WI38 (cell line): ENCODE measurements around the gene BEND6.

ENCODE experiments used
- H3K4me3 ChIP-seq: 2 replicates; pipeline ENCODE4 v1.5.1; 2011; ENCODE audit warnings: low read depth, mild to moderate bottlenecking, control low read depth, low read length
- TF ChIP-seq, protein P1 (sequence below): IDR thresholded peaks from 2 replicates; pipeline ENCODE4 v1.5.1; 2012; ENCODE audit warnings: low read depth, mild to moderate bottlenecking, control low read depth, low read length

BEND6 gene

GRCh38 chr6:56984884-56985283 is 30.0 kb downstream of the BEND6 start:
- TF ChIP-seq, protein P1, sequence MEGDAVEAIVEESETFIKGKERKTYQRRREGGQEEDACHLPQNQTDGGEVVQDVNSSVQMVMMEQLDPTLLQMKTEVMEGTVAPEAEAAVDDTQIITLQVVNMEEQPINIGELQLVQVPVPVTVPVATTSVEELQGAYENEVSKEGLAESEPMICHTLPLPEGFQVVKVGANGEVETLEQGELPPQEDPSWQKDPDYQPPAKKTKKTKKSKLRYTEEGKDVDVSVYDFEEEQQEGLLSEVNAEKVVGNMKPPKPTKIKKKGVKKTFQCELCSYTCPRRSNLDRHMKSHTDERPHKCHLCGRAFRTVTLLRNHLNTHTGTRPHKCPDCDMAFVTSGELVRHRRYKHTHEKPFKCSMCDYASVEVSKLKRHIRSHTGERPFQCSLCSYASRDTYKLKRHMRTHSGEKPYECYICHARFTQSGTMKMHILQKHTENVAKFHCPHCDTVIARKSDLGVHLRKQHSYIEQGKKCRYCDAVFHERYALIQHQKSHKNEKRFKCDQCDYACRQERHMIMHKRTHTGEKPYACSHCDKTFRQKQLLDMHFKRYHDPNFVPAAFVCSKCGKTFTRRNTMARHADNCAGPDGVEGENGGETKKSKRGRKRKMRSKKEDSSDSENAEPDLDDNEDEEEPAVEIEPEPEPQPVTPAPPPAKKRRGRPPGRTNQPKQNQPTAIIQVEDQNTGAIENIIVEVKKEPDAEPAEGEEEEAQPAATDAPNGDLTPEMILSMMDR, result no peak
- no peak overlapping the region for H3K4me3 ChIP-seq

DNA sequence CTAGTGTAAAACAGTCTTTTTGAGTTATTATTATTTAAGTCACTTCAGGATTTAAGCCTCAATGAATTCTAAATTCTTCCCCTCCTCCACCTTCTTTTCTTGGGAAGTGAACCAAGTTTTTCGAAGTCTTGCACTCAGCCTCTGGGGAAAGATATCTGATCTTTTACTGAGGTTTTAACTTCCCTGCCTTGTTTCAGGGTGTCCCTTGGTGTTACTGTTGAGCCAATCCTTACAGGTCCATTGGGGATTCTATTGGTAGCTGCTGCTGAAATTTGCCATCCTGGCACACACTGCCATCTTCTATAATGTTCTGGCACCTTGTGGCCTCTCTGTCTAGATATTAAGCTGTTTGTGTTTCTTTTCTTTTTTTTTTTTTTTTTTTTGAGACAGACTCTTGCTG is 31.7 kb downstream of the BEND6 start:
- TF ChIP-seq, protein P1, result no peak
- no peak overlapping the region for H3K4me3 ChIP-seq

DNA sequence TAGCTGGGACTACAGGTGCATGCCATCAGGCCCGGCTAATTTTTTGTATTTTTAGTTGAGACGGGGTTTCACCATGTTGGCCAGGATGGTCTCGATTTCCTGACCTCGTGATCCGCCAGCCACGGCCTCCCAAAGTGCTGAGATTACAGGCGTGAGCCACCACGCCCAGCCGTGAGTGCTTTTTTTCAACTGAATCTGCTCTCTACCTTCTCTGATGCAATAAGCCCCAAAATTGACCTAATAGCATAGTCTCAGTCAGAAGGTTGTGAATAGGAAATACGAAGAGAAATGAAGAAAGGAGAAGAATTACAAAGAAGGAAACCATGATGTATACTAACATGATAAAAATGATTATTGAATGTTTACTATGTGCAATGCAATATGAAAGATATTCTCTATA is 33.2 kb downstream of the BEND6 start:
- H3K4me3 ChIP-seq, result no peak overlapping the region
- TF ChIP-seq, protein P1, result no peak

- H3K4me3 ChIP-seq, result no peak overlapping the region
Measured at GRCh38 chr6:56992036-56992435, 37.1 kb downstream of the BEND6 start.

GRCh38 chr6:56992703-56993102 is 37.8 kb downstream of the BEND6 start:
- no peak overlapping the region for H3K4me3 ChIP-seq
- TF ChIP-seq, protein P1, result no peak

More at GRCh38 chr6:56992036-56992435, 37.1 kb downstream of the BEND6 start:
- TF ChIP-seq, protein P1, result no peak

- H3K4me3 ChIP-seq, result no peak overlapping the region
- TF ChIP-seq, protein P1, result no peak
Measured at GRCh38 chr6:56995347-56995902, 40.5 kb downstream of the BEND6 start.

DNA sequence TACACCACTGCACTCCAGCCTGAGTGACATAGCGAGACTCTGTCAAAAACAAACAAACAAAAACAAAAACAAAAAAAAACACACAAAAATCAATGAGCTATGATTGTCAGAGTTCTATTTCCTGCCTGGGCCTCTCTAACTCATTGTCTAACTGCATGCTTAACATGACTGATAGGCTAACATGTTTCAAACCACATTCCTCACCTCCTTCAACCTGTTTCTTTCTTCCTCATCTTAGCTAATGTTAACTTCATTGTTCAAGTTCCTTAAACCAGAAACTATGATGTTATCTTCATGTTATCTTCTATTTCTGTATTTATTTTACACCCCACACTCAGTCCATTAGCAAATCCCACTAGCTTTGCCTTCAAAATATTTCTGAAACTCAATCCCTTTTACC is 41.5 kb downstream of the BEND6 start:
- TF ChIP-seq, protein P1, result no peak

More for the DNA sequence above, 41.5 kb downstream of the BEND6 start:
- no peak overlapping the region for H3K4me3 ChIP-seq
